ENCODE measurements around the gene PHKB.

DNA sequence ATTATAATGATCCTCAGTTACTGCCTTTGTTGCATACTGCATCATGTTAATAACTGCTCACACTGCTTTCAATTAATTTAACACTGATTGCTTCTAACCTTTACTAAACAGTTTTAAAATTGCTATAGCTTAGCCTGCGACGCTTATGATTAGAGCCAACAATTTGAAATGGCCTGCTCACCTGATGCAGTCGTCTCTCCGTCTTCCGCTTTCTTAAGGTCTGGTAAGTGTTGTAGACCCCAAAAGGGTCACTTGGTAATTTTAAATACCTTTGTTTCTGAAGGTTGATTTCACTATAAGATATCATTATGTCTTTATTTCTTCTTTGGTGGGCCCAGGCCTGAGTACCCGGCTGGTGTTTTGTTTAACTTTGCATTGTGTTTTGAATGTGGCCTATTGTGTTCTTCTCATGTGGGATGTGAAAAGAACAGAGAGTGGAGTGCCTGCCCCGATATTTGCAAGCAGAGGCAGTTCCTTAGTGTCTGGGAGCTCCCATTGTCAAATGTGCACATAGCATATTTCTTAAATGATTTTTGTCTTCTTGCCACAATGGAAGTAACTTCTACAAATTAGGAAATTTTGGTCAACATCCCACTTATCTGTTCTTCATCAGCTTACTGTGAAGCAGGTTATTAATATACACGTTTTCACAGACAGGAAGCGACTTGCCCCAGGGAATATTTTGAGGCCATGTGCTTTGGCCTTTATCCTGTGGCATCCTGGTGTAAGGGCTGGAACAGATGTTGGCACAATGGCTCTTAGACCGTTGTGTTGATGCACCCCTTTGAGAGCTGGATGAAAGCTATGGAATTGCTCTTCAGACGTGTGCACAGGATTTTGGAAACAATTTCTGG, 2.9 kb downstream of the PHKB start:
- TF ChIP-seq, protein P1, sequence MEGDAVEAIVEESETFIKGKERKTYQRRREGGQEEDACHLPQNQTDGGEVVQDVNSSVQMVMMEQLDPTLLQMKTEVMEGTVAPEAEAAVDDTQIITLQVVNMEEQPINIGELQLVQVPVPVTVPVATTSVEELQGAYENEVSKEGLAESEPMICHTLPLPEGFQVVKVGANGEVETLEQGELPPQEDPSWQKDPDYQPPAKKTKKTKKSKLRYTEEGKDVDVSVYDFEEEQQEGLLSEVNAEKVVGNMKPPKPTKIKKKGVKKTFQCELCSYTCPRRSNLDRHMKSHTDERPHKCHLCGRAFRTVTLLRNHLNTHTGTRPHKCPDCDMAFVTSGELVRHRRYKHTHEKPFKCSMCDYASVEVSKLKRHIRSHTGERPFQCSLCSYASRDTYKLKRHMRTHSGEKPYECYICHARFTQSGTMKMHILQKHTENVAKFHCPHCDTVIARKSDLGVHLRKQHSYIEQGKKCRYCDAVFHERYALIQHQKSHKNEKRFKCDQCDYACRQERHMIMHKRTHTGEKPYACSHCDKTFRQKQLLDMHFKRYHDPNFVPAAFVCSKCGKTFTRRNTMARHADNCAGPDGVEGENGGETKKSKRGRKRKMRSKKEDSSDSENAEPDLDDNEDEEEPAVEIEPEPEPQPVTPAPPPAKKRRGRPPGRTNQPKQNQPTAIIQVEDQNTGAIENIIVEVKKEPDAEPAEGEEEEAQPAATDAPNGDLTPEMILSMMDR (optimal IDR thresholded peaks at IDR 0.05 in 1 of 3, IDR thresholded peaks at IDR 0.05 in 1 of 3, conservative IDR thresholded peaks at IDR 0.05 in 1 of 3; ENCODE audit: extremely low read depth in 1 of 3, insufficient read depth in 2 of 3, low read length in 3 of 3), result no peak
- no peak for TF ChIP-seq EZH2 (IDR thresholded peaks at IDR 0.05; ENCODE audit: low read length)
